Myocyte (in vitro differentiated cells): ENCODE data around the gene SLC25A1. TPM values are rescaled to one million over a fixed set of nuclear protein-coding genes. Genes with fewer than 3 reads are reported as not detected.
"Not testable (repeated sequence)": the region's sequence is repeated elsewhere in the genome, so short reads cannot be mapped to it uniquely, and the experiment has no call there.

Source experiments
- DNase-seq: peaks from one replicate; pipeline ENCODE4 v3.0.0-alpha.2; 2012; ENCODE audit warnings: low read depth
- total RNA-seq: library from RNA; depleted of rRNA; stranded (reverse); fragments of >200 nt; gene quantifications from 2 replicates; pipeline ENCODE4 v1.2.3, GENCODE V29; 2014

The SLC25A1 gene
- total RNA-seq, 1 donor from 2014 or later: 36.2 TPM

GRCh38 chr22:19168088-19168890 is 10.2 kb downstream of the SLC25A1 start:
- DNase-seq: no peak

GRCh38 chr22:19167106-19167869 is 11.2 kb downstream of the SLC25A1 start:
- DNase-seq: no peak

- DNase-seq: no peak
Observed at GRCh38 chr22:19166421-19166820, 12.1 kb downstream of the SLC25A1 start.

GRCh38 chr22:19164425-19164824 is 14.1 kb downstream of the SLC25A1 start:
- DNase-seq: no peak

GRCh38 chr22:19158649-19159048 is 19.9 kb downstream of the SLC25A1 start:
- not testable (repeated sequence) for DNase-seq

- not testable (repeated sequence) for DNase-seq
Observed at GRCh38 chr22:19156109-19156508, 22.4 kb downstream of the SLC25A1 start.

GRCh38 chr22:19152942-19153883 is 25.3 kb downstream of the SLC25A1 start:
- DNase-seq: no peak

- no peak for DNase-seq
Observed at GRCh38 chr22:19151329-19152191, 27.0 kb downstream of the SLC25A1 start.

- DNase-seq: no peak
Observed at GRCh38 chr22:19150482-19151328, 27.8 kb downstream of the SLC25A1 start.

- DNase-seq: no peak
Observed at GRCh38 chr22:19149991-19150390, 28.5 kb downstream of the SLC25A1 start, which contains the start of gene GSC2. Gene GSC2 (minus strand): TSS chr22:19150292. CDS start chr22:19150283, 9 bp downstream.

- no peak for DNase-seq
Observed at GRCh38 chr22:19149047-19149883, 29.3 kb downstream of the SLC25A1 start.

- DNase-seq: no peak
Observed at GRCh38 chr22:19148417-19149046, 30.0 kb downstream of the SLC25A1 start.

GRCh38 chr22:19147195-19147780 is 31.2 kb downstream of the SLC25A1 start:
- no peak for DNase-seq

GRCh38 chr22:19146215-19146968 is 32.1 kb downstream of the SLC25A1 start:
- DNase-seq: no peak

- no peak for DNase-seq
Observed at GRCh38 chr22:19143967-19144400, 34.6 kb downstream of the SLC25A1 start.

- no peak for DNase-seq
Observed at GRCh38 chr22:19143212-19143611, 35.3 kb downstream of the SLC25A1 start.

GRCh38 chr22:19142394-19142793 is 36.1 kb downstream of the SLC25A1 start:
- no peak for DNase-seq
